Skeletal muscle satellite cell (primary cell): ENCODE results near the gene HPX.

Experiments
- H3K27me3 ChIP-seq: 2 replicates; pipeline ENCODE4 v1.7.0; 2013; ENCODE audit warnings: low read length; ENCODE audit not compliant: control insufficient read depth, insufficient read depth
- H3K36me3 ChIP-seq: 2 replicates; pipeline ENCODE4 v1.7.0; 2013; ENCODE audit warnings: mild to moderate bottlenecking, control low read depth, low read length; ENCODE audit not compliant: insufficient read depth
- H3K4me1 ChIP-seq: 2 replicates; pipeline ENCODE4 v1.7.0; 2013; ENCODE audit warnings: low read length; ENCODE audit not compliant: control insufficient read depth, insufficient read depth
- H3K4me2 ChIP-seq: 2 replicates; pipeline ENCODE4 v1.7.0; 2013; ENCODE audit warnings: mild to moderate bottlenecking, low read length
- H3K4me3 ChIP-seq: 2 replicates; pipeline ENCODE4 v1.7.0; 2013; ENCODE audit warnings: low read length
- H3K9ac ChIP-seq: 2 replicates; pipeline ENCODE4 v1.7.0; 2013; ENCODE audit warnings: mild to moderate bottlenecking, low read depth, low read length, moderate library complexity
- H3K9me3 ChIP-seq: replicated peaks from 2 replicates; pipeline ENCODE4 v1.7.0; 2013; ENCODE audit warnings: mild to moderate bottlenecking, control low read depth, low read length

The HPX gene

GRCh38 chr11:6385046-6385777 lies 55.6 kb downstream of the HPX start:
- H3K9ac ChIP-seq, result no peak overlapping the region
- H3K9me3 ChIP-seq, result no peaks in the 10 kb centered on the region
- H3K4me1 ChIP-seq, result peaks cover 24% of the 10 kb centered on the region
- no peak overlapping the region for H3K4me2 ChIP-seq
- no peak overlapping the region for H3K4me3 ChIP-seq
- H3K36me3 ChIP-seq, result no peaks in the 10 kb centered on the region
- H3K27me3 ChIP-seq, result no peaks in the 10 kb centered on the region
